Endothelial cell of umbilical vein (primary cell): Measurements from ENCODE around the gene EXOC3. TPM values are rescaled to one million over a fixed set of nuclear protein-coding genes. Genes with fewer than 3 reads are reported as not detected.

ENCODE experiments used
- BruUV-seq: library from RNA; stranded (reverse); fragments of 400-500 nt; replicated peaks from 2 replicates; lab custom pipeline; 2021; lab: Mats Ljungman, UMichigan
- CTCF ChIA-PET: fragments of 300-600, 350-600 bp; sonication (Branson Sonifier 250); formaldehyde crosslinking; loops from one replicate; lab custom pipeline; 2021; ENCODE audit warnings: antibody characterized with exemption, inconsistent platforms; lab: Charles Lee
- POLR2A ChIA-PET: fragments of 300-600, 350-600 bp; sonication (Branson Sonifier 250); formaldehyde crosslinking; loops from one replicate; lab custom pipeline; 2021; ENCODE audit warnings: antibody characterized with exemption, inconsistent platforms; lab: Charles Lee
- DNase-seq: peaks from one replicate; pipeline ENCODE4 v3.0.0-alpha.2; 2011; ENCODE audit warnings: low read depth, low spot score
- FAIRE-seq: peaks from 2 replicates; lab custom pipeline; 2011; peaks lifted over from hg19 to GRCh38; lab: Jason Lieb, UNC
- H2AFZ ChIP-seq: 2 replicates; pipeline ENCODE4 v1.6.0; 2012; ENCODE audit warnings: low read depth, low read length, control low read depth, inconsistent platforms
- H3K27ac ChIP-seq: 2 replicates; pipeline ENCODE4 v1.5.1; 2011; ENCODE audit warnings: low read depth, mild to moderate bottlenecking, control low read depth, low read length, moderate library complexity; ENCODE audit not compliant: insufficient read depth
- H3K27me3 ChIP-seq, 2 experiments: 2 replicates each; pipeline versions ENCODE4 v1.6.0 to v1.6.1; 2011; ENCODE audit warnings: low read length in 2 of 2, mixed read lengths in 1 of 2; ENCODE audit not compliant: control insufficient read depth in 2 of 2, insufficient read depth in 2 of 2
- H3K36me3 ChIP-seq, 2 experiments: 2 replicates in 1 of 2; 3 replicates in 1 of 2; pipeline ENCODE4 v1.5.1; 2011; ENCODE audit warnings: low read length in 2 of 2, mild to moderate bottlenecking in 1 of 2, moderate library complexity in 1 of 2; ENCODE audit not compliant: control insufficient read depth in 2 of 2, insufficient read depth in 2 of 2; ENCODE audit errors: extremely low read depth in 1 of 2
- H3K4me1 ChIP-seq: 3 replicates; pipeline ENCODE4 v1.5.1; 2011; ENCODE audit warnings: mild to moderate bottlenecking, low read length; ENCODE audit not compliant: control insufficient read depth, insufficient read depth; ENCODE audit errors: extremely low read depth
- H3K4me2 ChIP-seq: 2 replicates; pipeline ENCODE4 v1.6.1; 2011; ENCODE audit warnings: low read length, control low read depth, mixed read lengths; ENCODE audit not compliant: insufficient read depth
- H3K4me3 ChIP-seq, 3 experiments: fragments of 200-600 bp in 1 of 3; sonication (generic), shearing (Covaris generic) in 1 of 3; replicated peaks in 1 of 3; 2 replicates each; pipeline ENCODE4 v1.5.1; 2011 to 2016; ENCODE audit warnings: control low read depth in 3 of 3, low read length in 3 of 3, mild to moderate bottlenecking in 2 of 3, inconsistent platforms in 1 of 3, low read depth in 1 of 3, moderate library complexity in 1 of 3; ENCODE audit not compliant: insufficient read depth in 1 of 3
- H3K79me2 ChIP-seq: 2 replicates; pipeline ENCODE4 v1.6.0; 2012; ENCODE audit warnings: low read length, inconsistent platforms; ENCODE audit not compliant: control insufficient read depth, insufficient read depth
- H3K9ac ChIP-seq: replicated peaks from 2 replicates; pipeline ENCODE3; 2011; ENCODE audit warnings: low read length, control low read depth; ENCODE audit not compliant: insufficient read depth; ENCODE audit errors: extremely low read depth
- H3K9me1 ChIP-seq: replicated peaks from 3 replicates; pipeline ENCODE4 v1.6.0; 2011; ENCODE audit warnings: mild to moderate bottlenecking, low read length; ENCODE audit not compliant: control insufficient read depth, insufficient read depth; ENCODE audit errors: extremely low read depth
- H3K9me3 ChIP-seq: replicated peaks from 2 replicates; pipeline ENCODE4 v1.5.1; 2012; ENCODE audit warnings: low read length, inconsistent platforms; ENCODE audit not compliant: control insufficient read depth, insufficient read depth
- H4K20me1 ChIP-seq: replicated peaks from 2 replicates; pipeline ENCODE3; 2011; ENCODE audit warnings: mild to moderate bottlenecking, low read length; ENCODE audit not compliant: control insufficient read depth, insufficient read depth; ENCODE audit errors: extremely low read depth
- EZH2 ChIP-seq: IDR thresholded peaks from 2 replicates; pipeline ENCODE4 v1.6.1; 2012; ENCODE audit warnings: borderline replicate concordance, low read depth, mild to moderate bottlenecking, moderate library complexity, low read length, inconsistent platforms; ENCODE audit not compliant: severe bottlenecking
- FOS ChIP-seq: IDR thresholded peaks from 2 replicates; pipeline ENCODE4 v1.6.1; 2011; ENCODE audit warnings: mild to moderate bottlenecking, low read length, moderate library complexity, borderline replicate concordance; ENCODE audit not compliant: insufficient read depth
- GATA2 ChIP-seq: IDR thresholded peaks from 2 replicates; pipeline ENCODE4 v1.7.0; 2011; ENCODE audit warnings: low read depth, mild to moderate bottlenecking, moderate library complexity, mixed read lengths, low read length; ENCODE audit not compliant: insufficient read length, insufficient read depth
- JUN ChIP-seq: IDR thresholded peaks from 2 replicates; pipeline ENCODE4 v1.6.1; 2011; ENCODE audit warnings: borderline replicate concordance, low read depth; ENCODE audit not compliant: insufficient read length, insufficient read depth
- MAX ChIP-seq: IDR thresholded peaks from 2 replicates; pipeline ENCODE4 v1.6.1; 2011; ENCODE audit not compliant: insufficient read depth, insufficient read length
- MYC ChIP-seq: IDR thresholded peaks from one replicate; pipeline ENCODE4 v1.6.1; 2011; ENCODE audit warnings: mild to moderate bottlenecking, low read depth, low read length
- POLR2A ChIP-seq: IDR thresholded peaks from 2 replicates; pipeline ENCODE4 v1.6.1; 2012; ENCODE audit warnings: low read depth, mild to moderate bottlenecking, control low read depth, low read length
- POLR2AphosphoS5 ChIP-seq: IDR thresholded peaks from 2 replicates; pipeline ENCODE4 v1.6.1; 2012; ENCODE audit warnings: low read depth, mild to moderate bottlenecking, control low read depth, low read length, moderate library complexity; ENCODE audit not compliant: insufficient read depth
- dilution Hi-C: fragments of 300-500 bp; cut with MboI; formaldehyde crosslinking; loops from one replicate; pipeline ENCODE4 v1.15.0; 2019; ENCODE audit warnings: low sequenced_read_pairs; ENCODE audit not compliant: extremely low pct_ligation_motif_present
- intact Hi-C: fragments of 100-400 bp; cut with micrococcal nuclease; formaldehyde crosslinking; loops from one replicate; pipeline ENCODE4 v1.10.0; 2022
- polyA plus RNA-seq, 4 experiments: library from polyadenylated mRNA; depleted of rRNA in 3 of 4; stranded (reverse) in 3 of 4; unstranded in 1 of 4; fragments of >200 nt; gene quantifications; 2 replicates each; pipeline versions ENCODE4 v1.2.1 to v1.2.3, GENCODE V29; 2011 to 2012; ENCODE audit warnings: missing spikeins in 1 of 4
- total RNA-seq: library from RNA; stranded (reverse); gene quantifications from 2 replicates; pipeline ENCODE4 v1.2.3, GENCODE V29; 2021
- TF ChIP-seq, protein P1 (sequence below), 2 donors: IDR thresholded peaks; 1 replicate in 1 of 2; 2 replicates in 1 of 2; pipeline ENCODE4 v1.5.1; 2011; ENCODE audit warnings: low read length in 2 of 2, mild to moderate bottlenecking in 2 of 2, moderate library complexity in 2 of 2, control low read depth in 1 of 2, inconsistent platforms in 1 of 2, low read depth in 1 of 2; ENCODE audit not compliant: insufficient read depth in 1 of 2; ENCODE audit errors: extremely low read depth in 1 of 2

Gene EXOC3
- total and polyA plus RNA-seq, 2 donors (not counting 3 experiments of a cell fraction or from before 2014, with no cell fraction given) = 26.4 to 52.9 TPM

GRCh38 chr5:482021-482420, 39.0 kb downstream of the EXOC3 start:
- Histone ChIP-seq H4K20me1 (no peaks in the 10 kb centered on the region), H3K4me3 (no peak overlapping the region), H3K9ac (no peak overlapping the region), H3K4me2 (no peak overlapping the region), H3K79me2 (no peaks in the 10 kb centered on the region), H3K27ac (no peak overlapping the region), H3K9me1 (no peaks in the 10 kb centered on the region), H3K9me3 (no peaks in the 10 kb centered on the region), H2AFZ (no peak overlapping the region), H3K4me1 (no peaks in the 10 kb centered on the region), H3K27me3 (peaks cover 0 to 2% of the 10 kb centered on the region in 2 experiments), H3K36me3 (no peaks in the 10 kb centered on the region)
- no TSS peak for BruUV-seq
- intact Hi-C loops (no loop called here), dilution Hi-C loops (no loop called here)
- DNase-seq (no peak), FAIRE-seq (no peak)
- ChIA-PET POLR2A (no interaction called here), CTCF (no interaction called here)
- TF ChIP-seq EZH2 (no peak), POLR2A (no peak), MYC (no peak), JUN (no peak), MAX (no peak), GATA2 (no peak), POLR2AphosphoS5 (no peak), FOS (no peak)
- TF ChIP-seq, protein P1, sequence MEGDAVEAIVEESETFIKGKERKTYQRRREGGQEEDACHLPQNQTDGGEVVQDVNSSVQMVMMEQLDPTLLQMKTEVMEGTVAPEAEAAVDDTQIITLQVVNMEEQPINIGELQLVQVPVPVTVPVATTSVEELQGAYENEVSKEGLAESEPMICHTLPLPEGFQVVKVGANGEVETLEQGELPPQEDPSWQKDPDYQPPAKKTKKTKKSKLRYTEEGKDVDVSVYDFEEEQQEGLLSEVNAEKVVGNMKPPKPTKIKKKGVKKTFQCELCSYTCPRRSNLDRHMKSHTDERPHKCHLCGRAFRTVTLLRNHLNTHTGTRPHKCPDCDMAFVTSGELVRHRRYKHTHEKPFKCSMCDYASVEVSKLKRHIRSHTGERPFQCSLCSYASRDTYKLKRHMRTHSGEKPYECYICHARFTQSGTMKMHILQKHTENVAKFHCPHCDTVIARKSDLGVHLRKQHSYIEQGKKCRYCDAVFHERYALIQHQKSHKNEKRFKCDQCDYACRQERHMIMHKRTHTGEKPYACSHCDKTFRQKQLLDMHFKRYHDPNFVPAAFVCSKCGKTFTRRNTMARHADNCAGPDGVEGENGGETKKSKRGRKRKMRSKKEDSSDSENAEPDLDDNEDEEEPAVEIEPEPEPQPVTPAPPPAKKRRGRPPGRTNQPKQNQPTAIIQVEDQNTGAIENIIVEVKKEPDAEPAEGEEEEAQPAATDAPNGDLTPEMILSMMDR (IDR thresholded peaks at IDR 0.05; ENCODE audit: extremely low read depth in 1 of 2, insufficient read depth in 1 of 2, low read depth in 1 of 2, low read length in 2 of 2) = no peak
